Activated T-helper 9 cell treated with anti-CD3 and anti-CD28 coated beads, Interleukin-2, amount 50 U/mL, for 16 hours (primary cell): ENCODE measurements around the gene ZNF518B.
"Not testable (repeated sequence)": the region's sequence is repeated elsewhere in the genome, so short reads cannot be mapped to it uniquely, and the experiment has no call there.

Experiments
- DNase-seq: peaks from one replicate; pipeline ENCODE4 v3.0.0-alpha.2; 2020; ENCODE audit warnings: low read depth

The ZNF518B gene

GRCh38 chr4:10458177-10458576 is 951 bp upstream of the ZNF518B start:
- no peak for DNase-seq

- peak; percentile 45 for DNase-seq
These were observed 501 bp downstream of the ZNF518B start for GRCh38 chr4:10456595-10457254.

GRCh38 chr4:10456260-10456594 is 999 bp downstream of the ZNF518B start:
- no peak for DNase-seq

- DNase-seq: no peak
These were observed 2.1 kb downstream of the ZNF518B start for GRCh38 chr4:10455133-10455532.

GRCh38 chr4:10454726-10455125 is 2.5 kb downstream of the ZNF518B start:
- no peak for DNase-seq

- DNase-seq: no peak
These were observed 3.1 kb downstream of the ZNF518B start for GRCh38 chr4:10454121-10454520.

- no peak for DNase-seq
These were observed 8.2 kb downstream of the ZNF518B start for GRCh38 chr4:10448991-10449390.

- no peak for DNase-seq
These were observed 14.2 kb downstream of the ZNF518B start for GRCh38 chr4:10442976-10443375.

GRCh38 chr4:10441512-10441911 is 15.7 kb downstream of the ZNF518B start:
- DNase-seq: no peak

GRCh38 chr4:10438924-10439323 is 18.3 kb downstream of the ZNF518B start:
- DNase-seq: no peak

- no peak for DNase-seq
These were observed 19.5 kb downstream of the ZNF518B start for GRCh38 chr4:10437735-10438134.

GRCh38 chr4:10427680-10428079 is 29.5 kb downstream of the ZNF518B start:
- DNase-seq: not testable (repeated sequence)

GRCh38 chr4:10421344-10422055 is 35.7 kb downstream of the ZNF518B start:
- DNase-seq: no peak

- DNase-seq: no peak
These were observed 39.5 kb downstream of the ZNF518B start for GRCh38 chr4:10417740-10418139.

GRCh38 chr4:10416441-10416840 is 40.8 kb downstream of the ZNF518B start:
- DNase-seq: no peak

GRCh38 chr4:10413177-10413576 is 44.0 kb downstream of the ZNF518B start:
- DNase-seq: no peak

GRCh38 chr4:10405672-10406071 is 51.6 kb downstream of the ZNF518B start:
- no peak for DNase-seq

- no peak for DNase-seq
These were observed 53.4 kb downstream of the ZNF518B start for GRCh38 chr4:10403633-10404445.

- no peak for DNase-seq
These were observed 61.1 kb downstream of the ZNF518B start for GRCh38 chr4:10395971-10396580.
